Activated CD8-positive, alpha-beta T cell treated with anti-CD3 and anti-CD28 coated beads for 36 hours (primary cell): ENCODE results near the gene GYPC. TPM values are rescaled to one million over a fixed set of nuclear protein-coding genes. Genes with fewer than 3 reads are reported as not detected.

Source experiments
- ATAC-seq: fragments of 200-7000 bp; cut with Tn5 transposase; one replicate; pipeline ENCODE4 v1.10.0; 2021; ENCODE audit warnings: mild to moderate bottlenecking, moderate library complexity
- CTCF ChIA-PET: fragments of 350-600 bp; sonication (Branson Sonifier 250); formaldehyde crosslinking; loops from one replicate; lab custom pipeline; 2021; ENCODE audit warnings: antibody characterized with exemption; lab: Charles Lee
- POLR2A ChIA-PET: fragments of 350-600 bp; sonication (Branson Sonifier 250); formaldehyde crosslinking; loops from one replicate; lab custom pipeline; 2021; ENCODE audit warnings: antibody characterized with exemption; lab: Charles Lee
- DNase-seq: peaks from one replicate; pipeline ENCODE4 v3.0.0-alpha.2; 2020
- H3K27ac Mint-ChIP-seq: one replicate; pipeline ENCODE4 v1.8.0; 2021; ENCODE audit warnings: mild to moderate bottlenecking, mixed read lengths
- H3K27me3 Mint-ChIP-seq: one replicate; pipeline ENCODE4 v1.8.0; 2021; ENCODE audit warnings: mixed read lengths
- H3K36me3 Mint-ChIP-seq: one replicate; pipeline ENCODE4 v1.8.0; 2021; ENCODE audit warnings: low read depth, mixed read lengths
- H3K4me1 Mint-ChIP-seq: one replicate; pipeline ENCODE4 v1.8.0; 2021; ENCODE audit warnings: low read depth, mixed read lengths
- H3K4me3 Mint-ChIP-seq: one replicate; pipeline ENCODE4 v1.8.0; 2021; ENCODE audit warnings: mild to moderate bottlenecking, moderate library complexity, mixed read lengths
- H3K9me3 Mint-ChIP-seq: one replicate; pipeline ENCODE4 v1.8.0; 2021; ENCODE audit warnings: mixed read lengths
- intact Hi-C: fragments of 100-400 bp; cut with micrococcal nuclease; formaldehyde crosslinking; loops from one replicate; pipeline ENCODE4 v1.10.0; 2022
- total RNA-seq, 2 experiments: library from RNA; stranded (reverse); gene quantifications; one replicate each; pipeline ENCODE4 v1.2.3, GENCODE V29; 2021
- TF ChIP-seq, protein P1 (sequence below): fragments of 200-600 bp; IDR thresholded peaks from one replicate; pipeline ENCODE4 v1.8.0; 2022; ENCODE audit warnings: antibody characterized with exemption, mild to moderate bottlenecking

The GYPC gene
- total RNA-seq, 2 experiments from 2014 or later: 172 to 173 TPM

DNA sequence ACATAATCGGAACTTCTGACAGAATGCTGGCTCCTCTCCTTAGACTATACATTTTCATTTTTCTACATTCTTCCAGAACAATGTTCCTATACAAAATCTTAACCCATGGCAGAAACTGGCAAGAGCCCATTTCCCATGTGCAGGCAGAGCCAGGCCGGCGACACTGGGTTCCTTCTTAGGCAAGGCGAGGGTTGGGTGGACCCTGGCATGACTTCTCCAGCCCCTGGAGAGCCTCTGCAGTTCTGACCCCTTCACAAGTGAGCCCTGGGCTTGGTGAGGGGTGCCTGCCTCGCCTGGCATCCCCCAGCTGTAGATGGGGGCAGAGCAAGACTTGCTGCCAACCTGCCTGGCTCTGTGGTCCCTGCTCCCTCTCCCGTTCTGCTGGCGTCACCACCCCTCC, 5.0 kb downstream of the GYPC start:
- Mint-ChIP-seq H3K4me3 (no peak overlapping the region), H3K9me3 (no peaks in the 10 kb centered on the region), H3K36me3 (peaks cover 77% of the 10 kb centered on the region), H3K27ac (peak overlapping the region; percentile 94), H3K4me1 (peaks cover 78% of the 10 kb centered on the region), H3K27me3 (no peaks in the 10 kb centered on the region)
- DNase-seq (no peak), ATAC-seq (no peak)
- intact Hi-C loops: loop anchor here (5.0 kb wide), 1 partner anchor 101 kb away; no protein-coding TSS in a partner anchor
- TF ChIP-seq, protein P1, sequence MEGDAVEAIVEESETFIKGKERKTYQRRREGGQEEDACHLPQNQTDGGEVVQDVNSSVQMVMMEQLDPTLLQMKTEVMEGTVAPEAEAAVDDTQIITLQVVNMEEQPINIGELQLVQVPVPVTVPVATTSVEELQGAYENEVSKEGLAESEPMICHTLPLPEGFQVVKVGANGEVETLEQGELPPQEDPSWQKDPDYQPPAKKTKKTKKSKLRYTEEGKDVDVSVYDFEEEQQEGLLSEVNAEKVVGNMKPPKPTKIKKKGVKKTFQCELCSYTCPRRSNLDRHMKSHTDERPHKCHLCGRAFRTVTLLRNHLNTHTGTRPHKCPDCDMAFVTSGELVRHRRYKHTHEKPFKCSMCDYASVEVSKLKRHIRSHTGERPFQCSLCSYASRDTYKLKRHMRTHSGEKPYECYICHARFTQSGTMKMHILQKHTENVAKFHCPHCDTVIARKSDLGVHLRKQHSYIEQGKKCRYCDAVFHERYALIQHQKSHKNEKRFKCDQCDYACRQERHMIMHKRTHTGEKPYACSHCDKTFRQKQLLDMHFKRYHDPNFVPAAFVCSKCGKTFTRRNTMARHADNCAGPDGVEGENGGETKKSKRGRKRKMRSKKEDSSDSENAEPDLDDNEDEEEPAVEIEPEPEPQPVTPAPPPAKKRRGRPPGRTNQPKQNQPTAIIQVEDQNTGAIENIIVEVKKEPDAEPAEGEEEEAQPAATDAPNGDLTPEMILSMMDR: no peak
- POLR2A ChIA-PET: interaction anchor here (0.6 kb wide), 1 partner anchor 101 kb away, joined by 3 read pairs; no protein-coding TSS in a partner anchor
- CTCF ChIA-PET: interaction anchor here (1.4 kb wide), 1 partner anchor 116 kb away, joined by 3 read pairs; no protein-coding TSS in a partner anchor

DNA sequence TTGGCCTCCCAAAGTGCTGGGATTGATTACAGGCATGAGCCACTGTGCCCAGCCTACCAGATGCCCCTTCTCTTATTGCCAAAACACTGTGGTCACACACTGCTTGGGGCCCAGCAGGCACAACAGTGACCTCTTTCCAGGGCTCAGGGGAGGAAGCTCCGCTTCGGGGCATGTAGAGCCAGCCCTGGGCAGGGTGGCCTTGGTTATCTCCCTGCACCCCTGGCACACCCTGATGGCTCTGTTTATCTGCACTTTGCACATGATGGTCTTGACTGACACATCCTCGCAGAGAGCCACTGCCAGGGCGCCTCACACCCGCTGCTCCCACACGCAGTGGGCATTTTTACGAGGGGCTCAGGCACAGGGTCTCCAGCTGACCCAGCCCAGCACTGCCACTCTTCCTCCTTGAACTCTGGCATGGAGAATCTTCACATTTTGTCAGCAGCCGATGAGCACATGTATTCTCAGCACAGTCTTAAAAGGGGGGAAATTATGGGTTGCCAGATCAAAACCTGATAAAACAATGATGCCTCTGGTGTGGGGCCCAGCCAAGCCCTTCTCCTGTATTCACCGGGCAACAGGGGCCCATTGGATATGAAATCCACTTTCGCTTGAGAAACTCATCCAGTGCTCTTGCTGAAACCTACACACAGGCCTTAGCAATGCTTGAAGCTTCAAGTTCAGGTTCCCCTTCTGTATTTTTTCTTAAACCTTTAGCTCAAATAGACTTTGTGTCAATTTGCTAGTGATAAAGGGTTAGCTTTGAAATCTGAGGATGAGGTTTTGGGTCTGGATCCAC, 5.9 kb downstream of the GYPC start:
- Mint-ChIP-seq H3K27me3 (no peaks in the 10 kb centered on the region), H3K4me3 (peak overlapping the region; percentile 68), H3K9me3 (no peaks in the 10 kb centered on the region), H3K4me1 (peaks cover 87% of the 10 kb centered on the region), H3K36me3 (peaks cover 84% of the 10 kb centered on the region), H3K27ac (peak overlapping the region; percentile 94)
- intact Hi-C loops: loop anchor here (5.0 kb wide), 1 partner anchor 100 kb away; no protein-coding TSS in a partner anchor
- POLR2A ChIA-PET: interaction anchor here (0.6 to 1.3 kb wide), 5 partner anchors 9 to 419 kb away, joined by 3 to 5 read pairs (median 3); no protein-coding TSS in a partner anchor
- ATAC-seq (no peak), DNase-seq (no peak)
- CTCF ChIA-PET: no interaction called here
- TF ChIP-seq, protein P1: no peak

DNA sequence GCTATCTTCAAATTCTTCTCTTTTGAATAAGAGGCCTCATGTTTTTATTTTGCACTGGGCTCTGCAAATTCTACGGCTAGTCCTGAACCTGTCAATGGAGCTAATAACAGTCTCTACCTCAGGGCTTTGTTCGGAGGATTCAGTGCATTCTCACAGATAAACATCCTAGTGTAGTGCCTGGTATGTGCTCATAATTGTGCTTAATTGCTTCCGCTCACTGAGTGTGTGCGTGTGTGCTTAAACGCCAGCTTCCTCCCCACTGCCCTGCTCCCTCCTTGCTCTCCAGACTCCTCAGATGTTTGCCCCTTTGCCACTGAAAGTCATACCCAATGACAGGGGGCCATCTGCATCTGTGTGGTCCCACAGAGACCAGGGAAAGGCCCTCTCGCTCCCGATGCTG, 6.7 kb downstream of the GYPC start:
- H3K27me3 Mint-ChIP-seq: no peaks in the 10 kb centered on the region
- peaks cover 83% of the 10 kb centered on the region for H3K36me3 Mint-ChIP-seq
- H3K9me3 Mint-ChIP-seq: no peaks in the 10 kb centered on the region
- TF ChIP-seq, protein P1: no peak
- intact Hi-C loops: loop anchor here (5.0 kb wide), 1 partner anchor 100 kb away; no protein-coding TSS in a partner anchor
- CTCF ChIA-PET: interaction anchor here (2.7 to 3.4 kb wide), 2 partner anchors 114 to 135 kb away, joined by 12 to 15 read pairs; no protein-coding TSS in a partner anchor
- peak overlapping the region; percentile 94 for H3K27ac Mint-ChIP-seq
- ATAC-seq (peak; percentile 17), DNase-seq (peak; percentile 45)
- H3K4me1 Mint-ChIP-seq: peaks cover 92% of the 10 kb centered on the region
- POLR2A ChIA-PET: interaction anchor here (0.6 to 1.3 kb wide), 4 partner anchors 10 to 418 kb away, joined by 3 to 5 read pairs (median 3); no protein-coding TSS in a partner anchor
- peak overlapping the region; percentile 68 for H3K4me3 Mint-ChIP-seq

GRCh38 chr2:126663184-126663963, 7.4 kb downstream of the GYPC start:
- Mint-ChIP-seq H3K4me1 (peaks cover 93% of the 10 kb centered on the region), H3K27ac (peak overlapping the region; percentile 94), H3K36me3 (peaks cover 82% of the 10 kb centered on the region), H3K4me3 (peak overlapping the region; percentile 68), H3K27me3 (no peaks in the 10 kb centered on the region), H3K9me3 (no peaks in the 10 kb centered on the region)
- ATAC-seq (no peak), DNase-seq (no peak)
- TF ChIP-seq, protein P1: no peak
- CTCF ChIA-PET: interaction anchor here (1.0 to 3.4 kb wide), 3 partner anchors 113 to 174 kb away, joined by 3 to 15 read pairs (median 12); no protein-coding TSS in a partner anchor
- POLR2A ChIA-PET: interaction anchor here (0.9 to 1.8 kb wide), 6 partner anchors 11 to 418 kb away, joined by 3 to 8 read pairs (median 3); no protein-coding TSS in a partner anchor
- intact Hi-C loops: loop anchor here (5.0 kb wide), 1 partner anchor 99 kb away; no protein-coding TSS in a partner anchor
